ENCODE data around the gene AVPR2.

The AVPR2 gene

GRCh38 chrX:153874366-153875125, 29.9 kb upstream of the AVPR2 start:
- no peak for DNase-seq (ENCODE audit: low read depth in 1 of 2, low spot score in 1 of 2)
- in situ Hi-C loops (cut with HindIII; ENCODE audit: low pct_unique_long_range_greater_than_20kb, low sequenced_read_pairs) = no loop called here
- TF ChIP-seq JUND (IDR thresholded peaks at IDR 0.05; ENCODE audit: low read depth) = no peak

GRCh38 chrX:153875391-153876111, 28.9 kb upstream of the AVPR2 start:
- in situ Hi-C loops (cut with HindIII; ENCODE audit: low pct_unique_long_range_greater_than_20kb, low sequenced_read_pairs) = no loop called here
- no peak for TF ChIP-seq JUND (IDR thresholded peaks at IDR 0.05; ENCODE audit: low read depth)
- peak; percentile 39 to 41 for DNase-seq (ENCODE audit: low read depth in 1 of 2, low spot score in 1 of 2)

- in situ Hi-C loops (cut with HindIII; ENCODE audit: low pct_unique_long_range_greater_than_20kb, low sequenced_read_pairs) = no loop called here
- TF ChIP-seq JUND (IDR thresholded peaks at IDR 0.05; ENCODE audit: low read depth) = no peak
- DNase-seq (ENCODE audit: low read depth in 1 of 2, low spot score in 1 of 2) = no peak
These were observed 28.4 kb upstream of the AVPR2 start for GRCh38 chrX:153876112-153876491.

- no peak for DNase-seq (ENCODE audit: low read depth in 1 of 2, low spot score in 1 of 2)
- in situ Hi-C loops (cut with HindIII; ENCODE audit: low pct_unique_long_range_greater_than_20kb, low sequenced_read_pairs) = no loop called here
- no peak for TF ChIP-seq JUND (IDR thresholded peaks at IDR 0.05; ENCODE audit: low read depth)
These were observed 26.8 kb upstream of the AVPR2 start for GRCh38 chrX:153877571-153878261.

GRCh38 chrX:153878345-153878744, 26.1 kb upstream of the AVPR2 start:
- no peak for DNase-seq (ENCODE audit: low read depth in 1 of 2, low spot score in 1 of 2)
- in situ Hi-C loops (cut with HindIII; ENCODE audit: low pct_unique_long_range_greater_than_20kb, low sequenced_read_pairs) = no loop called here
- TF ChIP-seq JUND (IDR thresholded peaks at IDR 0.05; ENCODE audit: low read depth) = no peak

- TF ChIP-seq JUND (IDR thresholded peaks at IDR 0.05; ENCODE audit: low read depth) = no peak
- in situ Hi-C loops (cut with HindIII; ENCODE audit: low pct_unique_long_range_greater_than_20kb, low sequenced_read_pairs) = no loop called here
- no peak for DNase-seq (ENCODE audit: low read depth in 1 of 2, low spot score in 1 of 2)
These were observed 25.4 kb upstream of the AVPR2 start for GRCh38 chrX:153878969-153879653.

- no peak for TF ChIP-seq JUND (IDR thresholded peaks at IDR 0.05; ENCODE audit: low read depth)
- DNase-seq (ENCODE audit: low read depth in 1 of 2, low spot score in 1 of 2) = no peak
- in situ Hi-C loops (cut with HindIII; ENCODE audit: low pct_unique_long_range_greater_than_20kb, low sequenced_read_pairs) = no loop called here
These were observed 24.6 kb upstream of the AVPR2 start for GRCh38 chrX:153879741-153880439.

- TF ChIP-seq JUND (IDR thresholded peaks at IDR 0.05; ENCODE audit: low read depth) = no peak
- no peak for DNase-seq (ENCODE audit: low read depth in 1 of 2, low spot score in 1 of 2)
- in situ Hi-C loops (cut with HindIII; ENCODE audit: low pct_unique_long_range_greater_than_20kb, low sequenced_read_pairs) = no loop called here
These were observed 24.0 kb upstream of the AVPR2 start for GRCh38 chrX:153880440-153880815.

- in situ Hi-C loops (cut with HindIII; ENCODE audit: low pct_unique_long_range_greater_than_20kb, low sequenced_read_pairs) = no loop called here
- TF ChIP-seq JUND (IDR thresholded peaks at IDR 0.05; ENCODE audit: low read depth) = no peak
These were observed 23.2 kb upstream of the AVPR2 start for GRCh38 chrX:153881281-153881680.

GRCh38 chrX:153882086-153882498, 22.4 kb upstream of the AVPR2 start:
- DNase-seq (ENCODE audit: low read depth in 1 of 2, low spot score in 1 of 2) = no peak
- in situ Hi-C loops (cut with HindIII; ENCODE audit: low pct_unique_long_range_greater_than_20kb, low sequenced_read_pairs) = no loop called here
- no peak for TF ChIP-seq JUND (IDR thresholded peaks at IDR 0.05; ENCODE audit: low read depth)

More at GRCh38 chrX:153881281-153881680, 23.2 kb upstream of the AVPR2 start:
- DNase-seq (ENCODE audit: low read depth in 1 of 2, low spot score in 1 of 2) = no peak

- DNase-seq (ENCODE audit: low read depth in 1 of 2, low spot score in 1 of 2) = no peak
- no peak for TF ChIP-seq JUND (IDR thresholded peaks at IDR 0.05; ENCODE audit: low read depth)
- in situ Hi-C loops (cut with HindIII; ENCODE audit: low pct_unique_long_range_greater_than_20kb, low sequenced_read_pairs) = no loop called here
These were observed 21.9 kb upstream of the AVPR2 start for GRCh38 chrX:153882557-153882956.

Measured in T47D (cell line).